Natural killer cell (primary cell): ENCODE measurements around the gene SLC44A1. TPM values are rescaled to one million over a fixed set of nuclear protein-coding genes. Genes with fewer than 3 reads are reported as not detected.

ENCODE experiments used
- ATAC-seq, 3 donors: fragments of 150-1000 bp in 2 of 3; fragments of 200-7000 bp in 1 of 3; cut with Tn5 transposase; 1 replicate in 1 of 3; 2 replicates in 2 of 3; pipeline ENCODE4 v1.10.0; 2021; ENCODE audit warnings: mild to moderate bottlenecking in 2 of 3, moderate library complexity in 2 of 3
- DNase-seq, 2 donors: peaks; one replicate each; pipeline versions ENCODE4 v3.0.0 to v3.0.0-alpha.2; 2013 to 2021; ENCODE audit warnings: mixed read lengths in 1 of 2
- H3K27ac ChIP-seq: one replicate; pipeline ENCODE4 v1.5.1; 2013; ENCODE audit warnings: mild to moderate bottlenecking, low read length
- H3K27me3 ChIP-seq: one replicate; pipeline ENCODE4 v1.6.1; 2013; ENCODE audit warnings: low read length; ENCODE audit not compliant: control insufficient read depth, insufficient read depth
- H3K36me3 ChIP-seq: one replicate; pipeline ENCODE4 v1.6.1; 2013; ENCODE audit warnings: low read length; ENCODE audit not compliant: control insufficient read depth, insufficient read depth
- H3K4me1 ChIP-seq: one replicate; pipeline ENCODE4 v1.6.1; 2013; ENCODE audit warnings: low read length; ENCODE audit not compliant: control insufficient read depth, insufficient read depth
- H3K4me3 ChIP-seq: one replicate; pipeline ENCODE4 v1.5.1; 2013; ENCODE audit warnings: low read length
- H3K9me3 ChIP-seq: one replicate; pipeline ENCODE4 v1.6.1; 2013; ENCODE audit warnings: low read length; ENCODE audit not compliant: control insufficient read depth, insufficient read depth
- H3K27ac Mint-ChIP-seq, 2 donors: one replicate each; pipeline ENCODE4 v1.8.0; 2022; ENCODE audit warnings: mild to moderate bottlenecking in 2 of 2, mixed read lengths in 2 of 2, moderate library complexity in 1 of 2
- H3K27me3 Mint-ChIP-seq, 2 donors: one replicate each; pipeline ENCODE4 v1.8.0; 2022; ENCODE audit warnings: low read depth in 2 of 2, mixed read lengths in 2 of 2
- H3K36me3 Mint-ChIP-seq: one replicate; pipeline ENCODE4 v1.8.0; 2022; ENCODE audit warnings: mixed read lengths
- H3K4me1 Mint-ChIP-seq, 2 donors: one replicate each; pipeline ENCODE4 v1.8.0; 2022; ENCODE audit warnings: mixed read lengths in 2 of 2
- H3K4me3 Mint-ChIP-seq: one replicate; pipeline ENCODE4 v1.8.0; 2022; ENCODE audit warnings: mild to moderate bottlenecking, moderate library complexity, mixed read lengths
- H3K9me3 Mint-ChIP-seq, 2 donors: one replicate each; pipeline ENCODE4 v1.8.0; 2022; ENCODE audit warnings: mixed read lengths in 2 of 2
- WGBS: methylation state at CpG from one replicate; pipeline ENCODE4 v1.1.7; 2013; ENCODE audit warnings: missing lambda C conversion rate; ENCODE audit not compliant: insufficient coverage; 5-methylcytosine and 5-hydroxymethylcytosine counted together
- intact Hi-C: fragments of 100-400 bp; cut with micrococcal nuclease; formaldehyde crosslinking; loops from one replicate; pipeline ENCODE4 v1.14.2; 2022
- total RNA-seq, 4 donors: library from RNA; stranded (reverse); fragments of 120-200 nt in 1 of 4; gene quantifications; one replicate each; pipeline versions ENCODE4 v1.2.3 to v1.2.4, GENCODE V29; 2013 to 2022
- TF ChIP-seq, protein P1 (sequence below): fragments of 200-600 bp; IDR thresholded peaks from one replicate; pipeline ENCODE4 v1.8.0; 2022; ENCODE audit warnings: antibody characterized with exemption

The SLC44A1 gene
- total RNA-seq, 3 donors from 2014 or later (not counting 1 experiment from before 2014, with no cell fraction given), result 7.1 to 8.3 (median 7.9) TPM

GRCh38 chr9:105278751-105279150 is 34.3 kb downstream of the SLC44A1 start:
- H3K36me3 ChIP-seq, result no peaks in the 10 kb centered on the region
- H3K4me1 ChIP-seq, result no peaks in the 10 kb centered on the region
- DNase-seq (no peak), ATAC-seq (no peak)
- H3K4me3 ChIP-seq, result no peak overlapping the region
- H3K27me3 ChIP-seq, result no peaks in the 10 kb centered on the region
- H3K9me3 ChIP-seq, result no peaks in the 10 kb centered on the region
- no peak overlapping the region for H3K4me3 Mint-ChIP-seq
- H3K27ac Mint-ChIP-seq, result no peak overlapping the region
- TF ChIP-seq, protein P1, sequence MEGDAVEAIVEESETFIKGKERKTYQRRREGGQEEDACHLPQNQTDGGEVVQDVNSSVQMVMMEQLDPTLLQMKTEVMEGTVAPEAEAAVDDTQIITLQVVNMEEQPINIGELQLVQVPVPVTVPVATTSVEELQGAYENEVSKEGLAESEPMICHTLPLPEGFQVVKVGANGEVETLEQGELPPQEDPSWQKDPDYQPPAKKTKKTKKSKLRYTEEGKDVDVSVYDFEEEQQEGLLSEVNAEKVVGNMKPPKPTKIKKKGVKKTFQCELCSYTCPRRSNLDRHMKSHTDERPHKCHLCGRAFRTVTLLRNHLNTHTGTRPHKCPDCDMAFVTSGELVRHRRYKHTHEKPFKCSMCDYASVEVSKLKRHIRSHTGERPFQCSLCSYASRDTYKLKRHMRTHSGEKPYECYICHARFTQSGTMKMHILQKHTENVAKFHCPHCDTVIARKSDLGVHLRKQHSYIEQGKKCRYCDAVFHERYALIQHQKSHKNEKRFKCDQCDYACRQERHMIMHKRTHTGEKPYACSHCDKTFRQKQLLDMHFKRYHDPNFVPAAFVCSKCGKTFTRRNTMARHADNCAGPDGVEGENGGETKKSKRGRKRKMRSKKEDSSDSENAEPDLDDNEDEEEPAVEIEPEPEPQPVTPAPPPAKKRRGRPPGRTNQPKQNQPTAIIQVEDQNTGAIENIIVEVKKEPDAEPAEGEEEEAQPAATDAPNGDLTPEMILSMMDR, result no peak
- no peaks in the 10 kb centered on the region for H3K36me3 Mint-ChIP-seq
- 93% methylated on average over 3 of the region's 4 CpGs for WGBS
- peaks cover 7 to 11% of the 10 kb centered on the region in 2 donors for H3K4me1 Mint-ChIP-seq
- intact Hi-C loops, result no loop called here
- no peaks in the 10 kb centered on the region for H3K27me3 Mint-ChIP-seq
- H3K27ac ChIP-seq, result no peak overlapping the region
- no peaks in the 10 kb centered on the region for H3K9me3 Mint-ChIP-seq

DNA sequence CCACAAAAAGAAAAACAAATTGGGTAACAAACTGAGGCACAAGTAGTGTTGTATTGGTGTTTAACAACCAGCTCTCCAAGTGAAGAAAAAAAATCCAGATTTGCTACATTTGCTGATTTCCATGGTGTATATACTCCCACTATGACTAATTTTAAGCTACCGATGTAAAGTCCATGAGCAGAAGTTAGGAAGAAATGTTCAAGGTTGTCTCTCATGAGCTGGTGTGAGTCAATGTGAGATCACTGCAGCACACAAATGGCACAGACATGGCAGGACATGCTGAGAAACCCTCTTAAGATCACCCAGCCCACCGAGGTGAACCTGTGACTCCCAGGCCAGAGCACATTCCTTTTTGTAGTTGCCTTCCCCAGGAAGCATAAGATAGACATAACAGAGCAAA is 36.2 kb downstream of the SLC44A1 start:
- Mint-ChIP-seq H3K4me3 (no peak overlapping the region), H3K9me3 (no peaks in the 10 kb centered on the region), H3K36me3 (no peaks in the 10 kb centered on the region), H3K27ac (no peak overlapping the region), H3K4me1 (peaks cover 7 to 11% of the 10 kb centered on the region in 2 donors), H3K27me3 (no peaks in the 10 kb centered on the region)
- Histone ChIP-seq H3K9me3 (no peaks in the 10 kb centered on the region), H3K4me3 (no peak overlapping the region), H3K27ac (no peak overlapping the region), H3K4me1 (no peaks in the 10 kb centered on the region), H3K27me3 (no peaks in the 10 kb centered on the region), H3K36me3 (no peaks in the 10 kb centered on the region)
- DNase-seq, result no peak
- ATAC-seq, result no peak
- intact Hi-C loops, result no loop called here
- TF ChIP-seq, protein P1, result no peak
- WGBS, result 87% methylated on average over 1 of the region's 2 CpGs

DNA sequence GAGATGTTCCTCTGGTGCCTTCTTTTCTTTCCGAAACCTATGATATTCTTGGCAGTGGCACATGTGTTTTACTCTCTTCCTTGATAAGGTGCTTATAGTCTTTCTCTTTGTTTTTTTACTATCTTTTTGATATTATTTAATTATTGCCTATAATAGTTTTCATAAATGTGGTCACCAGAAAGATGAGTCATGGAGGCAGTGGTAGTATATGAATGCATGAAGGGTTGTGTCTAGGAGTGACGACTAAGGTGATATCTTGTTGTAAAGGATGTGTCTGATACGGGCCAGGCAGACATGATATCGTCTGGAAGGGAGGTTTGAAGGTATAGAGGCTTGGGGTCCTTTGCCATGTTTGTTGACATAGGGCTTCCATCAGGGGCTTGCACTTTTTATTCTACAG is 36.8 kb downstream of the SLC44A1 start:
- no peak for ATAC-seq
- H3K4me1 Mint-ChIP-seq, result peaks cover 7 to 11% of the 10 kb centered on the region in 2 donors
- Histone ChIP-seq H3K9me3 (no peaks in the 10 kb centered on the region), H3K27me3 (no peaks in the 10 kb centered on the region), H3K4me3 (no peak overlapping the region), H3K4me1 (no peaks in the 10 kb centered on the region), H3K36me3 (no peaks in the 10 kb centered on the region), H3K27ac (no peak overlapping the region)
- no peak overlapping the region for H3K4me3 Mint-ChIP-seq
- H3K27me3 Mint-ChIP-seq, result no peaks in the 10 kb centered on the region
- no peaks in the 10 kb centered on the region for H3K36me3 Mint-ChIP-seq
- H3K27ac Mint-ChIP-seq, result no peak overlapping the region
- no peak for DNase-seq
- H3K9me3 Mint-ChIP-seq, result no peaks in the 10 kb centered on the region
- TF ChIP-seq, protein P1, result no peak
- intact Hi-C loops, result no loop called here
- 90% methylated on average over 4 of the region's 4 CpGs for WGBS

GRCh38 chr9:105281926-105282325 is 37.5 kb downstream of the SLC44A1 start:
- no peak overlapping the region for H3K4me3 ChIP-seq
- WGBS, result 100% methylated on average over 1 of the region's 1 CpG
- H3K36me3 Mint-ChIP-seq, result no peaks in the 10 kb centered on the region
- H3K4me1 Mint-ChIP-seq, result peaks cover 7 to 8% of the 10 kb centered on the region in 2 donors
- no peaks in the 10 kb centered on the region for H3K36me3 ChIP-seq
- intact Hi-C loops, result no loop called here
- H3K27ac Mint-ChIP-seq, result no peak overlapping the region
- no peaks in the 10 kb centered on the region for H3K4me1 ChIP-seq
- TF ChIP-seq, protein P1, result no peak
- DNase-seq (no peak), ATAC-seq (no peak)
- no peaks in the 10 kb centered on the region for H3K27me3 ChIP-seq
- no peaks in the 10 kb centered on the region for H3K9me3 Mint-ChIP-seq
- H3K27me3 Mint-ChIP-seq, result no peaks in the 10 kb centered on the region
- no peak overlapping the region for H3K4me3 Mint-ChIP-seq
- no peak overlapping the region for H3K27ac ChIP-seq
- H3K9me3 ChIP-seq, result no peaks in the 10 kb centered on the region
